22Rv1 (cell line): ENCODE data around the gene MSI2.

Source experiments
- CTCF ChIP-seq: fragments of 450-650 bp; IDR thresholded peaks from 2 replicates; pipeline ENCODE4 v1.5.1; 2017; ENCODE audit warnings: mild to moderate bottlenecking
- ZFX ChIP-seq: fragments of 450-650 bp; IDR thresholded peaks from 2 replicates; pipeline ENCODE4 v1.6.1; 2017; ENCODE audit warnings: antibody characterized with exemption, borderline replicate concordance

GRCh38 chr17:57243171-57243622 is 13.1 kb upstream of the MSI2 start:
- peak; percentile 98 for TF ChIP-seq CTCF
- no peak for TF ChIP-seq ZFX
